ENCODE measurements around the gene INAVA. TPM values are rescaled to one million over a fixed set of nuclear protein-coding genes. Genes with fewer than 3 reads are reported as not detected.

The INAVA gene
- total RNA-seq, 1 experiment from 2014 or later = 41.2 TPM

DNA sequence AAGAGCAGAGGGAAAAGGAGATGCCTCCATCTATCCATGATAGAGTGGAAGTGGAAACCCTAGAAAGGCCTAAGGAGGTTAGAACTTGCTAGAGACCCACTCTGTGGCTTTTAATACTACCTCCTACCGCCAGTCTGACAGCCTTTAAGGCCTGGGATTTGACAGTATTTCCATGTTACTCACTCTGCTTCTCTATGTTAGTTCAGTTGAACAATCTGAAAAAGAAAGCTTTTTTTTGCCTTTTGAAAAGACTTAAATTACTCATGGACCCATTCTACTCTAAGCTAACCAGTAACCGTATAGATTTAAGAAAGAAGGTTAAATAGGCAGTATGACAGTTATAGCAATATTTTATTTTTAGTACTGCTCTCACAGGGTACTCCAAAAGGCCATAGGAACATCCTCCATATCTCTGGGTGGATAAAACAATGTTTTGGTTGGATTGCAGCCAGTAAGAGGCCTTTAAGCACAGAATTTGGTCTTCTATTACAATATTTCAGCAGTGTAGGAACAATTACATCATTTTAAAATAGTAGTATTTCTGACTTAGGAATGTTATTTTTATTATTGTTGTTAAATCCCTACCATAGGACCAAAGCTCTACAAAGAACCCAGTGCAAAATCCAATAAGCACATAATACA is 37.9 kb upstream of the INAVA start (continued):
- TF ChIP-seq, protein P1, sequence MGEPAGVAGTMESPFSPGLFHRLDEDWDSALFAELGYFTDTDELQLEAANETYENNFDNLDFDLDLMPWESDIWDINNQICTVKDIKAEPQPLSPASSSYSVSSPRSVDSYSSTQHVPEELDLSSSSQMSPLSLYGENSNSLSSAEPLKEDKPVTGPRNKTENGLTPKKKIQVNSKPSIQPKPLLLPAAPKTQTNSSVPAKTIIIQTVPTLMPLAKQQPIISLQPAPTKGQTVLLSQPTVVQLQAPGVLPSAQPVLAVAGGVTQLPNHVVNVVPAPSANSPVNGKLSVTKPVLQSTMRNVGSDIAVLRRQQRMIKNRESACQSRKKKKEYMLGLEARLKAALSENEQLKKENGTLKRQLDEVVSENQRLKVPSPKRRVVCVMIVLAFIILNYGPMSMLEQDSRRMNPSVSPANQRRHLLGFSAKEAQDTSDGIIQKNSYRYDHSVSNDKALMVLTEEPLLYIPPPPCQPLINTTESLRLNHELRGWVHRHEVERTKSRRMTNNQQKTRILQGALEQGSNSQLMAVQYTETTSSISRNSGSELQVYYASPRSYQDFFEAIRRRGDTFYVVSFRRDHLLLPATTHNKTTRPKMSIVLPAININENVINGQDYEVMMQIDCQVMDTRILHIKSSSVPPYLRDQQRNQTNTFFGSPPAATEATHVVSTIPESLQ (CRISPR knock-in tag; IDR thresholded peaks at IDR 0.05) = no peak

- ATAC-seq = no peak
- Mint-ChIP-seq H3K4me3 (no peak overlapping the region), H3K27me3 (ENCODE audit: low read depth) (no peaks in the 10 kb centered on the region), H3K9me3 (no peaks in the 10 kb centered on the region), H3K4me1 (no peaks in the 10 kb centered on the region), H3K27ac (no peak overlapping the region), H3K36me3 (peaks cover 14% of the 10 kb centered on the region)
- CTCF ChIA-PET = interaction anchor here (0.9 kb wide), 1 partner anchor 33 kb away, joined by 3 read pairs; no protein-coding TSS in a partner anchor
- TF ChIP-seq, protein P2, sequence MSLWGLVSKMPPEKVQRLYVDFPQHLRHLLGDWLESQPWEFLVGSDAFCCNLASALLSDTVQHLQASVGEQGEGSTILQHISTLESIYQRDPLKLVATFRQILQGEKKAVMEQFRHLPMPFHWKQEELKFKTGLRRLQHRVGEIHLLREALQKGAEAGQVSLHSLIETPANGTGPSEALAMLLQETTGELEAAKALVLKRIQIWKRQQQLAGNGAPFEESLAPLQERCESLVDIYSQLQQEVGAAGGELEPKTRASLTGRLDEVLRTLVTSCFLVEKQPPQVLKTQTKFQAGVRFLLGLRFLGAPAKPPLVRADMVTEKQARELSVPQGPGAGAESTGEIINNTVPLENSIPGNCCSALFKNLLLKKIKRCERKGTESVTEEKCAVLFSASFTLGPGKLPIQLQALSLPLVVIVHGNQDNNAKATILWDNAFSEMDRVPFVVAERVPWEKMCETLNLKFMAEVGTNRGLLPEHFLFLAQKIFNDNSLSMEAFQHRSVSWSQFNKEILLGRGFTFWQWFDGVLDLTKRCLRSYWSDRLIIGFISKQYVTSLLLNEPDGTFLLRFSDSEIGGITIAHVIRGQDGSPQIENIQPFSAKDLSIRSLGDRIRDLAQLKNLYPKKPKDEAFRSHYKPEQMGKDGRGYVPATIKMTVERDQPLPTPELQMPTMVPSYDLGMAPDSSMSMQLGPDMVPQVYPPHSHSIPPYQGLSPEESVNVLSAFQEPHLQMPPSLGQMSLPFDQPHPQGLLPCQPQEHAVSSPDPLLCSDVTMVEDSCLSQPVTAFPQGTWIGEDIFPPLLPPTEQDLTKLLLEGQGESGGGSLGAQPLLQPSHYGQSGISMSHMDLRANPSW (CRISPR knock-in tag; conservative IDR thresholded peaks at IDR 0.05; ENCODE audit: low read depth) = no peak
- TF ChIP-seq, protein P3, sequence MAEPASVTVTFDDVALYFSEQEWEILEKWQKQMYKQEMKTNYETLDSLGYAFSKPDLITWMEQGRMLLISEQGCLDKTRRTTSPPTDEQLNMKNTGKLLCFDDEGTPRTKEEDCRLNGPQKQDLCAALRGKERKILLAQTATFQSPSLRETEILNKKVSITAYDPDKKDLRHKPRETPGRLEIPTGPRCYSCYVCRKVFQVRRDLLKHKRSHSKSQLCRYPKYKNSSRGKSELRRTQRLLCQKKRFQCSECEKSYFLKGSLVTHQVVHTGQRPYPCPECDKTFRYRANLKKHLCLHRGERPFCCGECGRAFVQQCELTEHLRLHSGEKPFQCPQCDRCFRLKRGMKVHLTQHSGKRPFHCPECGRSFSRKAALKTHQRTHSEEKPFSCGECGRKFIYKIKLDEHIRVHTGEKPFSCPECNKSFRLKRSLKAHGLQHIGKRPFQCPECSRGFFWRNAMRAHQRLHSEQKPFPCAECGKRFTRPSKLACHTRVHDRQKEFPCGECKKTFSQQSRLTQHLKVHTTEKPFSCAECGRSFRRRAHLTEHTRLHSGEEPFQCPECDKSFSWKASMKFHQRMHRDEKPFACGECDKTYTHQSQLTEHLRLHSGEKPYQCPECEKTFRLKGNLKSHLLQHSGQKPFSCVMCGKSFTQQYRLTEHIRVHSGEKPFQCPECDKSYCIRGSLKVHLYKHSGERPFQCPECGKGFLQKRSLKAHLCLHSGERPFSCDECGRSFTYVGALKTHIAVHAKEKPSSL (CRISPR knock-in tag; conservative IDR thresholded peaks at IDR 0.05) = no peak
- TF ChIP-seq ZNF423 (CRISPR knock-in tag; IDR thresholded peaks at IDR 0.05) (no peak), TEAD4 (CRISPR knock-in tag; IDR thresholded peaks at IDR 0.05) (no peak), IRF2 (CRISPR knock-in tag; IDR thresholded peaks at IDR 0.05; ENCODE audit: borderline replicate concordance, low read depth) (no peak), E2F4 (CRISPR knock-in tag; IDR thresholded peaks at IDR 0.05; ENCODE audit: borderline replicate concordance, low read depth) (no peak), ZNF281 (CRISPR knock-in tag; IDR thresholded peaks at IDR 0.05) (no peak), ZNF512 (CRISPR knock-in tag; IDR thresholded peaks at IDR 0.05; ENCODE audit: borderline replicate concordance) (no peak), GABPB1 (CRISPR knock-in tag; IDR thresholded peaks at IDR 0.05) (no peak), FOXJ3 (CRISPR knock-in tag; IDR thresholded peaks at IDR 0.05; ENCODE audit: borderline replicate concordance) (no peak)
- TF ChIP-seq, protein P4, sequence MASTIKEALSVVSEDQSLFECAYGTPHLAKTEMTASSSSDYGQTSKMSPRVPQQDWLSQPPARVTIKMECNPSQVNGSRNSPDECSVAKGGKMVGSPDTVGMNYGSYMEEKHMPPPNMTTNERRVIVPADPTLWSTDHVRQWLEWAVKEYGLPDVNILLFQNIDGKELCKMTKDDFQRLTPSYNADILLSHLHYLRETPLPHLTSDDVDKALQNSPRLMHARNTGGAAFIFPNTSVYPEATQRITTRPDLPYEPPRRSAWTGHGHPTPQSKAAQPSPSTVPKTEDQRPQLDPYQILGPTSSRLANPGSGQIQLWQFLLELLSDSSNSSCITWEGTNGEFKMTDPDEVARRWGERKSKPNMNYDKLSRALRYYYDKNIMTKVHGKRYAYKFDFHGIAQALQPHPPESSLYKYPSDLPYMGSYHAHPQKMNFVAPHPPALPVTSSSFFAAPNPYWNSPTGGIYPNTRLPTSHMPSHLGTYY (CRISPR knock-in tag; IDR thresholded peaks at IDR 0.05) = no peak
- DNase-seq (ENCODE audit: low spot score) = no peak
- POLR2A ChIA-PET = no interaction called here
Measured at GRCh38 chr1:200857804-200858203, 36.9 kb upstream of the INAVA start.

Data from WTC11 (cell line).